ENCODE data around the gene AMDHD1. TPM values are rescaled to one million over a fixed set of nuclear protein-coding genes. Genes with fewer than 3 reads are reported as not detected.
"Not testable (repeated sequence)": the region's sequence is repeated elsewhere in the genome, so short reads cannot be mapped to it uniquely, and the experiment has no call there.

Gene AMDHD1
- polyA plus RNA-seq, 1 donor = 0.18 TPM

GRCh38 chr12:95966287-95966870 is 23.2 kb downstream of the AMDHD1 start:
- DNase-seq (ENCODE audit: low read depth) = no peak

GRCh38 chr12:95967301-95967700 is 24.2 kb downstream of the AMDHD1 start:
- DNase-seq (ENCODE audit: low read depth) = no peak

GRCh38 chr12:95969116-95969515 is 26.0 kb downstream of the AMDHD1 start:
- not testable (repeated sequence) for DNase-seq (ENCODE audit: low read depth)

- no peak for DNase-seq (ENCODE audit: low read depth)
Measured at GRCh38 chr12:95970905-95971304, 27.8 kb downstream of the AMDHD1 start.

GRCh38 chr12:95972832-95973456 is 29.8 kb downstream of the AMDHD1 start:
- DNase-seq (ENCODE audit: low read depth) = no peak

GRCh38 chr12:95974358-95974757 is 31.2 kb downstream of the AMDHD1 start:
- no peak for DNase-seq (ENCODE audit: low read depth)

- no peak for DNase-seq (ENCODE audit: low read depth)
Measured at GRCh38 chr12:95975491-95975890, 32.4 kb downstream of the AMDHD1 start.

- DNase-seq (ENCODE audit: low read depth) = no peak
Measured at GRCh38 chr12:95976416-95976832, 33.3 kb downstream of the AMDHD1 start.

GRCh38 chr12:95977764-95978305 is 34.7 kb downstream of the AMDHD1 start:
- no peak for DNase-seq (ENCODE audit: low read depth)

GRCh38 chr12:95978351-95978750 is 35.2 kb downstream of the AMDHD1 start:
- DNase-seq (ENCODE audit: low read depth) = no peak

- no peak for DNase-seq (ENCODE audit: low read depth)
Measured at GRCh38 chr12:95978774-95979173, 35.6 kb downstream of the AMDHD1 start.

GRCh38 chr12:95980437-95980836 is 37.3 kb downstream of the AMDHD1 start:
- DNase-seq (ENCODE audit: low read depth) = no peak

- DNase-seq (ENCODE audit: low read depth) = no peak
Measured at GRCh38 chr12:95982602-95983001, 39.5 kb downstream of the AMDHD1 start.

GRCh38 chr12:95984682-95985081 is 41.6 kb downstream of the AMDHD1 start:
- no peak for DNase-seq (ENCODE audit: low read depth)

- DNase-seq (ENCODE audit: low read depth) = no peak
Measured at GRCh38 chr12:95986635-95987570, 43.8 kb downstream of the AMDHD1 start.

- DNase-seq (ENCODE audit: low read depth) = no peak
Measured at GRCh38 chr12:95988506-95989275, 45.6 kb downstream of the AMDHD1 start.

- no peak for DNase-seq (ENCODE audit: low read depth)
Measured at GRCh38 chr12:95989504-95990123, 46.5 kb downstream of the AMDHD1 start.

GRCh38 chr12:95990136-95990535 is 47.0 kb downstream of the AMDHD1 start:
- DNase-seq (ENCODE audit: low read depth) = no peak

GRCh38 chr12:95993907-95994306 is 50.8 kb downstream of the AMDHD1 start:
- DNase-seq (ENCODE audit: low read depth) = no peak

GRCh38 chr12:95994476-95994875 is 51.3 kb downstream of the AMDHD1 start:
- no peak for DNase-seq (ENCODE audit: low read depth)
